ENCODE data around the gene LHFPL2. TPM values are rescaled to one million over a fixed set of nuclear protein-coding genes. Genes with fewer than 3 reads are reported as not detected.
A peak's percentile ranks its signal among the peaks of the same experiment; 100 is the strongest.

Gene LHFPL2
- total RNA-seq, 1 experiment from 2014 or later: 17.9 TPM

GRCh38 chr5:78540335-78541085 is 108.1 kb downstream of the LHFPL2 start:
- Histone ChIP-seq H4K20me1 (ENCODE audit: insufficient read depth) (no peaks in the 10 kb centered on the region), H3K27ac (ENCODE audit: low read depth, low read length) (no peak overlapping the region), H3K4me1 (ENCODE audit: control insufficient read depth in 1 of 2, insufficient read depth in 2 of 2, low read length in 2 of 2) (peaks cover 0 to 8% of the 10 kb centered on the region in 2 experiments; a peak in 1 of 4 replicates), H3K27me3 (ENCODE audit: insufficient read depth, low read length) (no peaks in the 10 kb centered on the region), H3K36me3 (ENCODE audit: control insufficient read depth in 1 of 2, insufficient read depth in 2 of 2, low read length in 2 of 2) (no peaks in the 10 kb centered on the region), H3K4me3 (replicated peaks in 1 of 2; ENCODE audit: low read depth in 1 of 2, low read length in 2 of 2) (no peak overlapping the region), H3K4me2 (ENCODE audit: low read length) (no peak overlapping the region), H3K79me2 (ENCODE audit: insufficient read depth, low read length) (no peaks in the 10 kb centered on the region), H2AFZ (ENCODE audit: low read depth, low read length, poor library complexity, severe bottlenecking) (no peak overlapping the region), H3K9ac (ENCODE audit: low read length) (no peak overlapping the region), H3K9me3 (ENCODE audit: control insufficient read depth in 1 of 2, insufficient read depth in 1 of 2, low read depth in 1 of 2, low read length in 2 of 2) (no peaks in the 10 kb centered on the region), H3K9me2 (ENCODE audit: insufficient read depth) (no peaks in the 10 kb centered on the region)
- DNase-seq (ENCODE audit: low read depth, low spot score): no peak
- intact Hi-C loops (cut with micrococcal nuclease): no loop called here
- RAD21 ChIA-PET (ENCODE audit: low non-redundant PET in 1 of 2, low total read pairs in 2 of 2, uncharacterized antibody in 2 of 2, unreplicated experiment in 2 of 2): no interaction called here
- CTCF ChIA-PET: no interaction called here
- TF ChIP-seq TCF7L2 (IDR thresholded peaks at IDR 0.05; ENCODE audit: borderline replicate concordance, extremely low read depth, insufficient read depth, insufficient read length) (no peak), MAX (IDR thresholded peaks at IDR 0.05) (no peak), EZH2 (IDR thresholded peaks at IDR 0.05) (no peak), YY1 (IDR thresholded peaks at IDR 0.05; ENCODE audit: extremely low read depth, insufficient replicate concordance, low read depth, low read length) (no peak), ATF3 (IDR thresholded peaks at IDR 0.05) (no peak), EGR1 (IDR thresholded peaks at IDR 0.05; ENCODE audit: low read depth) (no peak), RAD21 (IDR thresholded peaks at IDR 0.05; ENCODE audit: low read depth) (peak; percentile 15; the same call in 1 of the 2 replicates), POLR2A (IDR thresholded peaks at IDR 0.05; ENCODE audit: borderline replicate concordance, extremely low read depth, insufficient read depth, insufficient read length) (no peak)
- POLR2A ChIA-PET: no interaction called here
- BruUV-seq (replicated peaks): no TSS peak
- ATAC-seq: no peak

GRCh38 chr5:78538240-78538850 is 110.2 kb downstream of the LHFPL2 start:
- ChIA-PET CTCF (no interaction called here), RAD21 (ENCODE audit: low non-redundant PET in 1 of 2, low total read pairs in 2 of 2, uncharacterized antibody in 2 of 2, unreplicated experiment in 2 of 2) (no interaction called here), POLR2A (no interaction called here)
- H3K36me3 ChIP-seq (ENCODE audit: control insufficient read depth in 1 of 2, insufficient read depth in 2 of 2, low read length in 2 of 2): no peaks in the 10 kb centered on the region
- no peaks in the 10 kb centered on the region for H3K27me3 ChIP-seq (ENCODE audit: insufficient read depth, low read length)
- no TSS peak for BruUV-seq (replicated peaks)
- no peak overlapping the region for H3K4me2 ChIP-seq (ENCODE audit: low read length)
- DNase-seq (ENCODE audit: low read depth, low spot score) (no peak), ATAC-seq (no peak)
- no peak overlapping the region for H3K9ac ChIP-seq (ENCODE audit: low read length)
- H4K20me1 ChIP-seq (ENCODE audit: insufficient read depth): no peaks in the 10 kb centered on the region
- no peaks in the 10 kb centered on the region for H3K9me3 ChIP-seq (ENCODE audit: control insufficient read depth in 1 of 2, insufficient read depth in 1 of 2, low read depth in 1 of 2, low read length in 2 of 2)
- no peak overlapping the region for H2AFZ ChIP-seq (ENCODE audit: low read depth, low read length, poor library complexity, severe bottlenecking)
- H3K79me2 ChIP-seq (ENCODE audit: insufficient read depth, low read length): no peaks in the 10 kb centered on the region
- peaks cover 0 to 12% of the 10 kb centered on the region in 2 experiments; a peak in 1 of 4 replicates for H3K4me1 ChIP-seq (ENCODE audit: control insufficient read depth in 1 of 2, insufficient read depth in 2 of 2, low read length in 2 of 2)
- no peak overlapping the region for H3K4me3 ChIP-seq (replicated peaks in 1 of 2; ENCODE audit: low read depth in 1 of 2, low read length in 2 of 2)
- intact Hi-C loops (cut with micrococcal nuclease): loop anchor here (5.0 to 10.0 kb wide), 3 partner anchors 89 to 424 kb away; no protein-coding TSS in a partner anchor
- no peak overlapping the region for H3K27ac ChIP-seq (ENCODE audit: low read depth, low read length)
- H3K9me2 ChIP-seq (ENCODE audit: insufficient read depth): no peaks in the 10 kb centered on the region
- TF ChIP-seq ELF1 (IDR thresholded peaks at IDR 0.05; ENCODE audit: borderline replicate concordance, low read depth) (no peak), ZBTB33 (IDR thresholded peaks at IDR 0.05; ENCODE audit: extremely low read depth, insufficient replicate concordance, low read length) (no peak), ZFX (IDR thresholded peaks at IDR 0.05) (no peak), POLR2A (IDR thresholded peaks at IDR 0.05; ENCODE audit: borderline replicate concordance, extremely low read depth, insufficient read depth, insufficient read length) (no peak), CTCF (IDR thresholded peaks at IDR 0.05 in 2 of 3, conservative IDR thresholded peaks at IDR 0.05 in 1 of 3; ENCODE audit: borderline replicate concordance in 1 of 3, insufficient read depth in 1 of 3, low read depth in 2 of 3, low read length in 2 of 3) (no peak), CBX3 (IDR thresholded peaks at IDR 0.05; ENCODE audit: low read depth) (no peak)
